ENCODE measurements around the gene PDLIM4.
A peak's percentile ranks its signal among the peaks of the same experiment; 100 is the strongest.

The PDLIM4 gene

DNA sequence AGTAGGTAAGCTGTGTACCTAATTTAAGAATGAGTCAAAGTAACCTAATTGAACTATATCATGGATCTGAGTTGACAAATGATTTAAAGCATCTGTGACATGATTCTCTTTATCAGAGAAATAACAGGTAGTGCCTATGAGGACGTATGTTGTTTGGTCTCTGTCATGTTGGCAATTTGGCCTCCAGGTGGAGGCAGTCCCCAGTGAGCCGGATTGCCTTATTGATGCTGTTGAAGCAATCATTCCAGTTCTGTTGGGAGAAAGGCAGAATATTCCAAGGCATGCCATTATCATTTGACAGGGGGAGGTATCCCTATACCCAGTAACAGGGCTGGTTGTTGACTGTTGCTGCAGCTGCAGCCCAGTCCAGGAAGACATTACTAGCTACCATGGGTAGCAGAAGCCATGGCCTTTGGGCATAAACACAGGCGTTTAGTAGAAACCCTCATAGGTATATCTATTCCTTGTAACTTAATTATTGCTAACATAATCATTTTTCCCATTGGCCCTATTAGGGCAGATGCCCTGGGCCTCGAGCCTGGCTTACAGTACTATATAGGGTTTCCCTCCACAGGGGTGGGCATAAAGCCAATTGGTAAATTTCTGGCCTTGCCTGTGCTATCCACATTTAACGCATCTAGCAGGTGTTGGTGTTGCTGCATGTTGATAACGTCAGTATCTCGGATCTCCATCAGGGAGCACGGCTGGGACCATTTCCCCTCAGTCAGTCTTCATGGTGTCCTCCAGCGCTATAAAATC lies 24.5 kb downstream of the PDLIM4 start:
- TF ChIP-seq, protein P1, sequence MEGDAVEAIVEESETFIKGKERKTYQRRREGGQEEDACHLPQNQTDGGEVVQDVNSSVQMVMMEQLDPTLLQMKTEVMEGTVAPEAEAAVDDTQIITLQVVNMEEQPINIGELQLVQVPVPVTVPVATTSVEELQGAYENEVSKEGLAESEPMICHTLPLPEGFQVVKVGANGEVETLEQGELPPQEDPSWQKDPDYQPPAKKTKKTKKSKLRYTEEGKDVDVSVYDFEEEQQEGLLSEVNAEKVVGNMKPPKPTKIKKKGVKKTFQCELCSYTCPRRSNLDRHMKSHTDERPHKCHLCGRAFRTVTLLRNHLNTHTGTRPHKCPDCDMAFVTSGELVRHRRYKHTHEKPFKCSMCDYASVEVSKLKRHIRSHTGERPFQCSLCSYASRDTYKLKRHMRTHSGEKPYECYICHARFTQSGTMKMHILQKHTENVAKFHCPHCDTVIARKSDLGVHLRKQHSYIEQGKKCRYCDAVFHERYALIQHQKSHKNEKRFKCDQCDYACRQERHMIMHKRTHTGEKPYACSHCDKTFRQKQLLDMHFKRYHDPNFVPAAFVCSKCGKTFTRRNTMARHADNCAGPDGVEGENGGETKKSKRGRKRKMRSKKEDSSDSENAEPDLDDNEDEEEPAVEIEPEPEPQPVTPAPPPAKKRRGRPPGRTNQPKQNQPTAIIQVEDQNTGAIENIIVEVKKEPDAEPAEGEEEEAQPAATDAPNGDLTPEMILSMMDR (IDR thresholded peaks at IDR 0.05; ENCODE audit: low read depth, low read length): peak; percentile 63
- H3K27me3 ChIP-seq: no peaks in the 10 kb centered on the region
- DNase-seq: peak; percentile 82
- H3K4me1 ChIP-seq: peaks cover 30% of the 10 kb centered on the region
- H3K4me3 ChIP-seq (ENCODE audit: low read depth, low read length): no peak overlapping the region
- H3K9me3 ChIP-seq: no peaks in the 10 kb centered on the region
- H3K36me3 ChIP-seq: no peaks in the 10 kb centered on the region

DNA sequence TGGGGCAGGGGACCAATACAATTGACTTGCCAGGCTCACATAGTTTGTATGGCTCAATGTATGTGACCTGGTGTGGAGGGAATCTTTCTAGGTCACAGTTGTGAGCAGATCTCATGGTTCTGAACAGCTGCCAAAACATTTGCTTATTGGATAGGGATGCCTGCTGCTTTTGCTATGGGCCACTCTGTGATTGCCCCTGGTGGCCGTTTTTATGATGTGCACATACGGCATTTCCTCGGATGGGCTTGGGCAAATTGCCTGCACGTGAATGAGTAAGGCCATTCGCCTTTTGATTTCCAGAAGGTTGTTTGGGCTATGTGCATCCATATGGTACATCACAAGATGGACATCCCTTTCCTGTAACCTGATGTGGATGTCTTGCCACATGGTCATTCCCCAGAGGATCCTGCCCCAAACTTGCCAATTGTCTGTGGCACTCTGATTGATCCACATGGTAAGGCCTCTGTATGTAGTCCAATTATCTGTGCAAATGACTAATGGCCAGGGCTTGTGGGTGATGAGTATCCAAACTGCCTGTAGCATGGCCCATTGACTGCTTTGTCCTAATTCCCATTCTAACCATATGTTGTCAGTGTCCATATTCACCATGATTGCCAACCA lies 26.0 kb downstream of the PDLIM4 start:
- peaks cover 27% of the 10 kb centered on the region for H3K4me1 ChIP-seq
- H3K36me3 ChIP-seq: no peaks in the 10 kb centered on the region
- TF ChIP-seq, protein P1 (IDR thresholded peaks at IDR 0.05; ENCODE audit: low read depth, low read length): peak; percentile 85
- no peak overlapping the region for H3K4me3 ChIP-seq (ENCODE audit: low read depth, low read length)
- DNase-seq: peak; percentile 78
- H3K27me3 ChIP-seq: no peaks in the 10 kb centered on the region
- no peaks in the 10 kb centered on the region for H3K9me3 ChIP-seq

DNA sequence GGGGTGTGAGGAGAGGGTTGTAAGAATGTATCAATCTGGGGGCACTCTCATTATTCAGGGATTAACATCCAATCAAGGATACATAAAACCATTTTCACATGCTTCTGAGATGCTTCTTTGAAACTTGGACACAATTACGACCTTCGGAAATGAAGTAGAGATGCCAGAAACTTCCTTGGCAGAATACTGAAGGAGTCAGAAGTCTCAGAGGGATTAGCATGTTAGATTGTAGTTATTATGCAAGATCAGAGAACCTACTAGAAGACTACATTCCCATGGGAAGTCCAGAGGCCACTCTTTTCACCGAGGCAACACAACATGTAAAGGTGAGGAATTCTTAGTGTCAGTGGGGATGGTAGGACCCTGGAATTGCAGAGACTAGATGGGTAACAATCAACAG lies 31.6 kb downstream of the PDLIM4 start:
- Histone ChIP-seq H3K36me3 (no peaks in the 10 kb centered on the region), H3K9me3 (no peaks in the 10 kb centered on the region), H3K4me3 (ENCODE audit: low read depth, low read length) (no peak overlapping the region), H3K27me3 (no peaks in the 10 kb centered on the region), H3K4me1 (peaks cover 5% of the 10 kb centered on the region)
- TF ChIP-seq, protein P1 (IDR thresholded peaks at IDR 0.05; ENCODE audit: low read depth, low read length): no peak
- DNase-seq: no peak

DNA sequence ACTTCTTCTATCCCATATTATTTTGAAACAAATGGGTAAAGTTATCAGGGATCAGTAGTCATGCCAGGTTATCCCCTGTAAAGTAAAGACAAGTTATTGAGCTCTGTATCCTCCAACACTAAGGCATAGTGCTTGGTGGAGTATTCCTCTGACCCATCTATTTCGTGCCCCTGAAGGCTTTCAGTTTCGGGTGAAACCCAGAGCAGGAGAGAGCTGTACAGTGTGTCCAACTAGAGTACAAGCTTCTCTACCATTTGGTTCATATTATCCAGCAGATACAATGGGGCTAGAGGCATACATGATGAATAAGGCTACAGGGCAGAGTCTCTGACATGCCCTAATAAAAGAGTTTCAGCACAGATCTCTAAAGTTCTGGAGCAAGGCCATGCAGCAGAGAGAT lies 33.5 kb downstream of the PDLIM4 start:
- TF ChIP-seq, protein P1 (IDR thresholded peaks at IDR 0.05; ENCODE audit: low read depth, low read length): no peak
- no peak for DNase-seq
- no peaks in the 10 kb centered on the region for H3K36me3 ChIP-seq
- peaks cover 10% of the 10 kb centered on the region for H3K4me1 ChIP-seq
- H3K4me3 ChIP-seq (ENCODE audit: low read depth, low read length): no peak overlapping the region
- H3K27me3 ChIP-seq: no peaks in the 10 kb centered on the region
- no peaks in the 10 kb centered on the region for H3K9me3 ChIP-seq

DNA sequence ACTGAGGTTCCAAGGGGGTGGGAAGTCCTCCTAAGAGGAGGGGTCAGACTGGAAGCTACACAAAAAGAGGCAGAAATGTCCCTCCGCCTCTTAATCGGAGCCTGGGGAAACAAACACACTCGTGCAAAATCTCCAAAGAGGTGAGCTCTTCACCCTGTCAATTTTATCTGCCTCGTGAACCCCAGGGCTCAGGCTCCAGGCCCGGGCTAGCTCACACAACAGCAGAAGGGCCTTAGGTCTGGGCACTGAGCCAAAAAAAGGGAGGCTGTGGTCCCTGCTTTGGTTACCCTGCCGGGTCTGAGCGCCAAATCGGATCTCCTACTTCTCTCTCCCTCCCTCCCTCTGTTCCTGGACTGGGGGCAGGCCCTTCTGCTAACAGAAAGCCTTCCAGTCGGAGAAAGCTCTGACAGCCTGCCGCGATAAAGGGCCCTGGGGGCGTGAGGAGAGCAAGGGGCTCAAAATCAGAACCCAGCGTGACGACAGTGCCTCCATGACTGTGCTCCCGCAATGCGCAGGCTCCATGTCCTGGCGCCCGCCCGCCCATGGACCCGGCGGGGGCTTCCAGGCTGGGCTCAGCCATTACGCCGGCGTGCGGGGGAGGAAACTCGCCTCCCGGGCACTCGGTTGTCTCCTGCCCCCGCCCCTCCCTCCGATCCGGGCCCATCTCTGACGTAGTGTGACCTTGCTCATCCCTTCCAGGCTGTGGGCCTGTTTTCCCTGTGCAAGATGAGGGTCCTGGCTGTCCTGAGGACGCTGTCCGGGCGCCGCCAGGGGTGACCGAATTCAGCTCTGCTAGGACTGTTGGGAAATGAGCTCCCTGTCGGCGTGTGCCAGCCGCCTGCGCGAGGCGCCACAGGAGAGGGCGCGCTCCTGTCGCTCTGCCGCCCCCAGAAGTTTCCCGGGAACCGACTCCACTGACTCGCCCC lies 35.8 kb downstream of the PDLIM4 start:
- peak overlapping the region; percentile 69 for H3K4me3 ChIP-seq (ENCODE audit: low read depth, low read length)
- H3K4me1 ChIP-seq: peaks cover 10% of the 10 kb centered on the region
- TF ChIP-seq, protein P1 (IDR thresholded peaks at IDR 0.05; ENCODE audit: low read depth, low read length): no peak
- DNase-seq: peak; percentile 96
- no peaks in the 10 kb centered on the region for H3K27me3 ChIP-seq
- H3K9me3 ChIP-seq: no peaks in the 10 kb centered on the region
- no peaks in the 10 kb centered on the region for H3K36me3 ChIP-seq
